ENCODE data around the gene NSD2. TPM values are rescaled to one million over a fixed set of nuclear protein-coding genes. Genes with fewer than 3 reads are reported as not detected.
A peak's percentile ranks its signal among the peaks of the same experiment; 100 is the strongest.

NSD2 gene
- total RNA-seq, 2 donors from 2014 or later, result 33.5 to 45.4 TPM

DNA sequence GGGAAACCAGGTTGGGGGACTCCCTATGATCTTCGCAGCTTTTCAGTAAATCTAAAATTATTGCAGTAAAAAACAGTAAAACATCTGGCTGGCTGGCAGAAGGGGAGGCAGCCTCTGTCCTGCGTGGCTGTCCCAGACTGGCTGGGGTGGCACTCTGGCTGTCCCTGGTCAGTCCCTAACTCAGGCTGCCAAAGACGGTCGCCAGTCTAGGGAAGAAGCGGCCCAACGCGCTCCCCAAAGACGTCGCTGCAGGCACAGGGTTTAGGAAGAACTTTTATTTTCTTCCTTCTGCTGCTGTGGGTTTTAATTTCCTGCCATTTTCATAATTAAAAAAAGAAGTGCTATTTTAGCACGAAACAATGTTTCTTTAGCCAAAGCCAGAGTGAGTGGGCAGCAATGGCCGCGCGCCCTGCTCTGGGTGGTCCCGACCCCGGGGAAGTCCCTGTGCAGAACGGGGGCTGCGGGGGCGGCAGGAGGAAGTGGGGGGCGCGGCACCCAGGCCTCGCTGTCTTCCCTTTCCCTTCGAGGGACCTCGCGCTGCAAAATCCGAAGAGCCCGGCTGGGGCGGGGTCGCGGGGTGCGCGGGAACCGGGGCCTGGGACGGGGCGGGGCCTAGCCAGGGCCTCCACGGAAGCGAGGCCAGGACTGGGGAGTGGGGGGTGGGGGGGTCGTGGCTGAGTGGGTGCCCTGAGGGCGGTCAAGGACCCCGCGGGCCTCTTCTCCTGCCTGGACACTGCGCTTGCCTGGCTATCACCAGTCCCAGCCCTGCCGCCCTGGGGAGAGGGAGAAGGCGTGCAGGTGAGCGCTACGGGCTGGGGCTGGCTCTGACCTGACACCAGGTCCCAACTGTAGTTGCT lies 8.9 kb upstream of the NSD2 start:
- intact Hi-C loops (cut with DNase I), result no loop called here
- DNase-seq (ENCODE audit: low spot score), result no peak

GRCh38 chr4:1862961-1863296 lies 8.3 kb upstream of the NSD2 start:
- intact Hi-C loops (cut with DNase I), result no loop called here
- DNase-seq (ENCODE audit: low spot score), result no peak

GRCh38 chr4:1863297-1864033 lies 7.7 kb upstream of the NSD2 start:
- intact Hi-C loops (cut with DNase I), result no loop called here
- no peak for DNase-seq (ENCODE audit: low spot score)

GRCh38 chr4:1864076-1865008 lies 6.9 kb upstream of the NSD2 start:
- intact Hi-C loops (cut with DNase I), result no loop called here
- DNase-seq (ENCODE audit: low spot score), result no peak

- no peak for DNase-seq (ENCODE audit: low spot score)
- intact Hi-C loops (cut with DNase I), result no loop called here
These were observed 5.0 kb upstream of the NSD2 start for GRCh38 chr4:1866189-1866661.

DNA sequence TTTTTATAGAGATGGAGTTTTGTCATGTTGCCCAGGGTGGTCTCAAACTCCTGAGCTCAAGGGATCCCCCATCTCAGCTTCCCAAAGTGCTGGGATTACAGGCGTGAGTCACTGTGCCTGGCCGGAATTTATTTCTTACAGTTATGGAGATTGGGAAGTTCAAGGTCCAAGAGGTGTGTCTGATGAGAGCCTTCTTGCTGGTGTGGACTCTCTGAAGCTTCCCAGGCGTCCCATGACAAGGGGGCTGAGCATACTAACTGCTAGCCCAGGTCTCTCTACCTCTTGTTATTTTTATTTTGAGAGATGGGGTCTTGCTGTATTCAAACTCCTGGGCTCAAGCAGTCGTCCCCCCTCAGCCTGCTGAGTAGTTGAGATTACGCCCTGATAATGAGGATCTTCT lies 2.9 kb upstream of the NSD2 start:
- intact Hi-C loops (cut with DNase I), result no loop called here
- no peak for DNase-seq (ENCODE audit: low spot score)

DNA sequence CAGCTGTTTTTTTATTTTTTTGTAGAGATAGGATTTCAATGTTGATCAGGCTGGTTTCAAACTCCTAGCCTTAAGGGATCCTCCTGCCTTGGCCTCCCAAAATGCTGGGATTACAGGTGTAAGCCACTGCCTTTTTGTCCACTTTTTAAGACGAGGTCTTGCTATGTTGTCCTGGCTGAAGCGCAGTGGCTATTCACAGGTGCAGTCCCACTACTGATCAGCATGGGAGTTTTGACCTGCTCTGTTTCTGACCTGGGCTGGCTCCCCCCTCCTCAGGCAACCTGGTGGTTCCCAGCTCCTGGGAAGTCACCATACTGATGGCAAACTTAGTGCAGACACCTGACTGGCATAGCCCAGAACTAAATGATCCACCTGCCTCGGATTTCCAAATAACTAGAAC lies 2.3 kb upstream of the NSD2 start:
- no peak for DNase-seq (ENCODE audit: low spot score)
- intact Hi-C loops (cut with DNase I), result no loop called here

GRCh38 chr4:1869530-1870327 lies 1.5 kb upstream of the NSD2 start:
- intact Hi-C loops (cut with DNase I), result no loop called here
- no peak for DNase-seq (ENCODE audit: low spot score)

DNA sequence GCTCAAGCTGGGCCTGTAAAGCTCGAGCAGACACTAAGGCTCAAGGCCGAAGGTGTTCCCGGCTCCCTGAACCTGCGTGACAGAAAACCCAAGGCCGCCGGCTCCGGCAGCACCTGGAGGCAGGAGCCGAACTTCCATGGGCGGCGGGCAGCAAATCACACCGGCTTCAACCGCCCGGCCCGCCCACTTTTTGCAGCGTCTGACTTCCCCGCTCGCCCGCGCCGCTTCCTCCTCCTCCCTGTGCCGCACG lies 940 bp upstream of the NSD2 start:
- intact Hi-C loops (cut with DNase I), result no loop called here
- peak; percentile 95 for DNase-seq (ENCODE audit: low spot score)

GRCh38 chr4:1871471-1872021 lies 353 bp downstream of the NSD2 start:
- DNase-seq (ENCODE audit: low spot score), result no peak
- intact Hi-C loops (cut with DNase I), result no loop called here

- no peak for DNase-seq (ENCODE audit: low spot score)
- intact Hi-C loops (cut with DNase I), result no loop called here
These were observed 1.7 kb downstream of the NSD2 start for GRCh38 chr4:1872870-1873269.

DNA sequence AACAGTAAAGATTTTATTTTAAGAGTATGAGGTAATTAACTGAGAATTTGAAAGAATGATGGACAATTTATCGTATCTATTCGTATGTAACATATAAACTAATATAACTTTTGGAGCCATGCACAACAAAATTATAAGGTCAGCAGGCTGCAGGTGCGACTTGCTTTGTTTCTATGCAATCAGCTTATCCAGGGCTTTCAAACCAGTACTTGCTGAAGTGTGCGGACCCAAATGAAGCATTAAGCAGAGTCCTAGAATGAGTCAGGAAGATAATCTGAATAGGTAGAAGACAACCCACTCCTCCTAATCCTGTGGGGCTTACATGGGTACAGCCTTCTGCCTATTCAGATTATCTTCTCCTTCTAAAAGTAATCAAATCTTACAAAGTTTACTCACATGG lies 2.1 kb downstream of the NSD2 start:
- DNase-seq (ENCODE audit: low spot score), result no peak
- intact Hi-C loops (cut with DNase I), result no loop called here

DNA sequence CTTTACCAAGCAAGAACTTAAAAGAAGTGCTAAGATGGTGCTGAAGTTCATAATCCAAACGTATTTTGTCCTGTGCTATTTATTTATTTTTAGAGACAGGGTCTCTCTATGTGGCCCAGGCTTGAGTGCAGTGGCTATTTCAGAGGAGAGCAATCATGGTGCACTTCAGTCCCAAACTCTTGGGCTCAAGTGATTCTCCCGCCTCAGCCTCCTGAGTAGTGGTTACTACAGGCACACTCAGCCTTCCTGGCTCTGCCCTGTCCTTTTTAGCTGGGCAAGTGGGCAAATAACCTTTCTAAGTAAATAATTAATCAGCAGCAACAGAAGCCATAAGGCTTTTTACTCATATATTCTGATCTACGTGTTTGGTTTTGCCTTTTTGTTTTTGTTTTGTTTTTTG lies 2.6 kb downstream of the NSD2 start:
- intact Hi-C loops (cut with DNase I), result no loop called here
- DNase-seq (ENCODE audit: low spot score), result no peak

GRCh38 chr4:1874201-1874600 lies 3.0 kb downstream of the NSD2 start:
- intact Hi-C loops (cut with DNase I), result no loop called here
- no peak for DNase-seq (ENCODE audit: low spot score)

DNA sequence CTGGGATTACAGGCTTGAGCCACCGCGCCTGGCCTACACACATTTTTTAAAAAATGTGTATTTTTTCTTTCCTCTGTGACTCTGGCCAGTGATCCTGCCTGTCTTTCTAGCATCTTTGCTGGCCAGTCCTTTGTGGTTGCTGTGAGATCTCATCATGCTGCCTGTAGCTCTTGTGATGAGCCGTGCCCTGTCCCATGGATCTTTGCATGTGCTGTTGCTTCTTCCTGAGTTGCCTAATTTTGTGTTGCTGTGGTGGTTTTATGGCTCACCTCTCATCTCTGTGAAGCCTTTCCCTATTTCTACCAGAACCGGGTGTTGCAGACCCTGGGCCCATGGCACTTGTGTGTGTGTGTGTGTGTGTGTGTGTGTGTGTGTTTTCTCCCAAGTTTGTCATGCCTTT lies 8.3 kb downstream of the NSD2 start:
- DNase-seq (ENCODE audit: low spot score), result no peak
- intact Hi-C loops (cut with DNase I), result no loop called here

GRCh38 chr4:1880332-1880731 lies 9.1 kb downstream of the NSD2 start:
- no peak for DNase-seq (ENCODE audit: low spot score)
- intact Hi-C loops (cut with DNase I), result no loop called here

- intact Hi-C loops (cut with DNase I), result loop anchor here in 1 of 2 donors (1.0 kb wide), 1 partner anchor 44 kb away; no protein-coding TSS in a partner anchor
- DNase-seq (ENCODE audit: low spot score), result no peak
These were observed 11.7 kb downstream of the NSD2 start for GRCh38 chr4:1882850-1883271.

- intact Hi-C loops (cut with DNase I), result no loop called here
- DNase-seq (ENCODE audit: low spot score), result no peak
These were observed 12.4 kb downstream of the NSD2 start for GRCh38 chr4:1883583-1883982.

GRCh38 chr4:1885414-1885813 lies 14.2 kb downstream of the NSD2 start:
- DNase-seq (ENCODE audit: low spot score), result no peak
- intact Hi-C loops (cut with DNase I), result no loop called here
